ENCODE data around the gene KIRREL1.
A peak's percentile ranks its signal among the peaks of the same experiment; 100 is the strongest.

KIRREL1 gene

GRCh38 chr1:158016651-158017335 lies 23.3 kb downstream of the KIRREL1 start:
- TF ChIP-seq CTCF (IDR thresholded peaks at IDR 0.05): no peak
- H3K4me1 ChIP-seq: peaks cover 6 to 100% (median 95%) of the 10 kb centered on the region in 4 donors
- H3K4me3 ChIP-seq: no peak overlapping the region
- intact Hi-C loops (cut with DNase I; ENCODE audit: low total_unique reads): no loop called here
- peak overlapping the region; percentile 90 to 94 for H3K27ac ChIP-seq
- DNase-seq: no peak
- no peaks in the 10 kb centered on the region for H3K27me3 ChIP-seq
- H3K36me3 ChIP-seq: no peaks in the 10 kb centered on the region
- no peaks in the 10 kb centered on the region for H3K9me3 ChIP-seq

GRCh38 chr1:158017800-158018595 lies 24.6 kb downstream of the KIRREL1 start:
- H3K4me3 ChIP-seq: no peak overlapping the region
- no peak for DNase-seq
- H3K27me3 ChIP-seq: no peaks in the 10 kb centered on the region
- H3K36me3 ChIP-seq: no peaks in the 10 kb centered on the region
- peaks cover 7 to 100% (median 95%) of the 10 kb centered on the region in 4 donors for H3K4me1 ChIP-seq
- peak overlapping the region; percentile 90 to 94 for H3K27ac ChIP-seq
- no peaks in the 10 kb centered on the region for H3K9me3 ChIP-seq
- no peak for TF ChIP-seq CTCF (IDR thresholded peaks at IDR 0.05)
- intact Hi-C loops (cut with DNase I; ENCODE audit: low total_unique reads): no loop called here

- DNase-seq: peak; percentile 74 to 79
- peak overlapping the region; percentile 23 to 30 for H3K4me3 ChIP-seq
- H3K9me3 ChIP-seq: no peaks in the 10 kb centered on the region
- TF ChIP-seq CTCF (IDR thresholded peaks at IDR 0.05): no peak
- peaks cover 7 to 100% (median 92%) of the 10 kb centered on the region in 4 donors for H3K4me1 ChIP-seq
- H3K27ac ChIP-seq: peak overlapping the region; percentile 90 to 94
- H3K27me3 ChIP-seq: no peaks in the 10 kb centered on the region
- H3K36me3 ChIP-seq: no peaks in the 10 kb centered on the region
- intact Hi-C loops (cut with DNase I; ENCODE audit: low total_unique reads): no loop called here
Observed at GRCh38 chr1:158019171-158019868, 25.9 kb downstream of the KIRREL1 start.

- H3K27ac ChIP-seq: peak overlapping the region; percentile 90 to 94
- H3K27me3 ChIP-seq: no peaks in the 10 kb centered on the region
- H3K4me1 ChIP-seq: peaks cover 11 to 100% (median 92%) of the 10 kb centered on the region in 4 donors
- TF ChIP-seq CTCF (IDR thresholded peaks at IDR 0.05): no peak
- H3K9me3 ChIP-seq: no peaks in the 10 kb centered on the region
- H3K36me3 ChIP-seq: no peaks in the 10 kb centered on the region
- DNase-seq: no peak
- H3K4me3 ChIP-seq: peak overlapping the region; percentile 23 to 30
- intact Hi-C loops (cut with DNase I; ENCODE audit: low total_unique reads): no loop called here
Observed at GRCh38 chr1:158020259-158020885, 26.9 kb downstream of the KIRREL1 start.

GRCh38 chr1:158020886-158021620 lies 27.6 kb downstream of the KIRREL1 start:
- no peaks in the 10 kb centered on the region for H3K27me3 ChIP-seq
- DNase-seq: no peak
- intact Hi-C loops (cut with DNase I; ENCODE audit: low total_unique reads): no loop called here
- TF ChIP-seq CTCF (IDR thresholded peaks at IDR 0.05): no peak
- no peaks in the 10 kb centered on the region for H3K9me3 ChIP-seq
- peaks cover 14 to 100% (median 93%) of the 10 kb centered on the region in 4 donors for H3K4me1 ChIP-seq
- H3K27ac ChIP-seq: peak overlapping the region; percentile 90 to 94
- no peaks in the 10 kb centered on the region for H3K36me3 ChIP-seq
- no peak overlapping the region for H3K4me3 ChIP-seq
